OCI-LY3 (cell line): ENCODE results near the gene MGMT.

Experiments used
- CTCF ChIP-seq: fragments of 200-600, 300-600 bp; sonication (generic); IDR thresholded peaks from 2 replicates; pipeline ENCODE4 v1.5.1; 2014; ENCODE audit warnings: antibody characterized with exemption, low read length, low read depth
- EZH2phosphoT487 ChIP-seq: fragments of 200-600 bp; shearing (Covaris generic); IDR thresholded peaks from 2 replicates; pipeline ENCODE4 v1.6.1; 2018; ENCODE audit warnings: antibody characterized with exemption, mixed run types, low read depth

GRCh38 chr10:129690248-129691070 is 223.4 kb downstream of the MGMT start:
- no peak for TF ChIP-seq CTCF
- TF ChIP-seq EZH2phosphoT487 = no peak
